SKM-1 treated with dmso at 0.1 percent for 144 hours (cell line): ENCODE data around the gene TFAP2B.

Experiments
- DNase-seq: peaks from one replicate; lab custom pipeline; 2025; ENCODE audit not compliant: unreplicated experiment; lab: John Stamatoyannopoulos, UW

TFAP2B gene

DNA sequence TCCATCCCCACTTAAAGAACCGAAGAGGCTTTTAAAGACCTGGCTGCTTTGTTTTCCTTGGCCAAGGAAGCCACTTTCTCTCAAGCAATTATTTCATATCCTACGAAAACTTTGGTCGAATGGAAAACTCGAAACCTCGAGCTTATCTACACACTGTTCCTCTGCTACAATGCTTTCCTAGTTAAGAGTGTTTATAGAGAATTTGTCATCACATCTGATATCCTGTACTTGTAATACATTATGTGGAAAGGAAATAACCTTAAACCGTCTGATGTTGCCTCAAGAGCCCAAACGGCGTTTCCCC, 28.1 kb downstream of the TFAP2B start:
- DNase-seq: no peak

DNA sequence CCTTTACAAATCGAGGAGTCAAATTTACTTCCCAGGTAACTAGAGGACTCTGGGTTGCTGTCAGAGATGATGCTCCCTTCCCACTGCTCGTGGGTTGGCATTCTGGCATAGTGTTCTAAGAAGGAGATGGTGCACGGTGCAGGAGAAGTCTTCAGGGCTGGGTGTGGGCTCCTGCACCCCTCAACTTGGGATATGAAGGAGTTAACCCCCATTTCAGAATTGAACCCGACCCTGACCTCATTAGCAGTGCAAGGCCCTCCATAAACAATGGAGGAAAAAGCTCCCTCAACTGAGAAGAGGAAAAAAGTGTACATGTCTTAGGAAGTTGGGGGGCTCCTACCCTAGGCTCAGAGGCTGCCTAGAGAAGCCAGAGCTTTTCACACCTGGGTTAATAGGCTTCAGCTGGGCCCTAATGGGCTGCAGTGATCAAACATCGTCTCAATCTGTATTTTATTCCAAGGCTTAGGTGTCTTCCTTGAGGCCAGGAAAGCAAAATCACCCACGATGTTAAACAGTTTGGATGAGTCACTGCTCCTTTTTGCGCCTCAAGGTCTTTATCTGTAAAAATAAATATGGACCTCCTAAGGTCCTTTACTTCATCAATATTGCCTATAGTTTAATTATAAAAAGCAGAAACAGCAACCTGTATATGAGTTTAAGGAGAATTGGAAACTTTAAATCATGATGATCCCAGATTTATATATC, 29.4 kb downstream of the TFAP2B start:
- no peak for DNase-seq

DNA sequence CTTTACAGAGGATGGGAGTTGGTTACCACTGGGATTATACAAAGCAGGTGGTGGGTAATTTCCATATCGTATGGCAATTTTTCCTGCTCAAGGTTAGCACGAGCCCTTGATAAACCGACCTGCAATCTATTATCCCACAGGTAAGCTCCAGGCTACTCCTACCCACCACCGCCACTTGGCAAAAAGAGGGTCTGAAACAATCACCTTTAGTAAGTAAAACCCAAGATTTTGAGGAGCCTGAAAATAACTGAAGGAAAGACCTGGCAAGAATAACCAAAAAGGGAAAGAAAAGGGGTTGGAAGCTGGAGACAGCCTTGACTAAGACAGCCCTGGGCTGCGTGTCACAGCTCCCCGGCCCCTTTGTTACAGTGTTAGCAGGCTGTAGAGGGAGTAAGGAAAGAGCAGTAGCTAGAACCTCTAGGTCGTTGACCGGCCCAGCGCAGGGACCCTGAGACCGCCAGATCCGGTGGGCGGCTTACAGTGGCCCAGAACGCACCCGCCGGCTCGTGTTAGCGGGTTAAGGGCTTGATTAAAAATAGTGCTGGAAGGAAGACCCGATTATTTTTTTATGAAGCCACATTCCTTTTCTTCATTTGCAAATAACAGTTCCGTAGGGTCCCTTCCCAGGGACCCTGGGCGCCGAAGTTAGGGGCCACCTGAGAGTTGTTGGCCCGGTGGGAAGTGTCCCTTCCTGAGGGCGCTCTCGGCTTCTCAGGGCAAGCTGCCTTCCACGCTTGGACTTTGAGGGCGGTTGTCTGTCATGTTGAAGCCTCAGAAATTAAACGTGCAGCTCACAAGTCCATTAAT, 30.5 kb downstream of the TFAP2B start:
- no peak for DNase-seq

DNA sequence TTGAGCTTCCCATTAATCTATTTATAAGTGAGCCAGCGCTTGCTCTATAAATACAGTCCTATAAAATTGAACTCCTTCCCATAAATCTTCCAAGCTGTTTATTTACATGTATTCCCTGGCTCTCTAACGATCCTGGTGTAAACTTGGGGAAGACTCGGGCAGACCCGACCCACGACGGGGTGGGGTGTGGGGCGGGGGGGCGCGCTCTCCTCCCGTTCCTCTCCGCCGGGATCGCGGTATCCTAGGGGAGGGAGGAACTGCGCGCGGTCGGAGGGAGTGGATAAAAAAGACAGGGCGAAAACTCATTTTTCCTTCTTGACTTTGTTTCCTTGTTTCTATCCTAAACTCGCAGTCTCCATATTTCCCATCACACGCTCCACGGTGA, 31.1 kb downstream of the TFAP2B start:
- DNase-seq: no peak

DNA sequence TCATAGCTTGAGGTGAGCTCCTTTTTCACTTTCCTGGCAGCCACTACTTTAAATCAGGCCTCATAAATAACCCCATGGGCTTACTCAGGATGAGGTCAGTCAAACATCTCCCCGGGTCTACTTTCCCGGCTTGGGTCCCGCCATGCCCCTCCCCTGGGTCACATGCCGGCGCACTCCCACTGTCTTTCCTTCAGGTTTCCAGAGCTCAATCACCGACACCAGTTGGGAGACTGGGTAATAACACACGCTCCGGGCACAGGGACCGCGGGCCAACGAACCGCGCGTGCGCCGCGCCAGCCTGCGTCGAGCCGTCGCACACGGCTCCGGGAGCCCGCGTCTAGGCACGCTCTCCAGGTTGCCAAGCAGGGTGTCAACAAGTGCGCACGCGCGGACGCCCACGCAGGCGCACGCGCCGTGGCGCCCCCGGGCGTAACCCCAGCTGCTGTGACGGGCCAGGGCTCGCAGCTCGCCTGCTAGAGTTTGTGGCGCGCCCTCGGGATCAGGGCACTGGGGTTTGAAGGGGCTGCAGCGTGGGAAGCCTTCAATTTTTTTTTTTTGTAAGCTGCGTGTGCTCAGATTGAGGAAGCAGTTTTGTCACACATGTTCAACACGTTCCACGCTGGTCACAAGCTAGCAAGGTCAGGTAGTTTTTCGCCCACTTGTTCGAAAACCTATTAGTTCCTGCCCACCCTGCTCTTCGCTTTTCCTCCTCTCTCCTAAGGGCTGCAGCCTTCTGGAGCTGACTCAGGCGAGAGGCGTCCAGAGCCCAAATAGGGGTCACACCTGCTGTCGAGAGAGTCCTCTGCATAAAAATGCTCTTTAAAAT, 31.8 kb downstream of the TFAP2B start:
- no peak for DNase-seq

DNA sequence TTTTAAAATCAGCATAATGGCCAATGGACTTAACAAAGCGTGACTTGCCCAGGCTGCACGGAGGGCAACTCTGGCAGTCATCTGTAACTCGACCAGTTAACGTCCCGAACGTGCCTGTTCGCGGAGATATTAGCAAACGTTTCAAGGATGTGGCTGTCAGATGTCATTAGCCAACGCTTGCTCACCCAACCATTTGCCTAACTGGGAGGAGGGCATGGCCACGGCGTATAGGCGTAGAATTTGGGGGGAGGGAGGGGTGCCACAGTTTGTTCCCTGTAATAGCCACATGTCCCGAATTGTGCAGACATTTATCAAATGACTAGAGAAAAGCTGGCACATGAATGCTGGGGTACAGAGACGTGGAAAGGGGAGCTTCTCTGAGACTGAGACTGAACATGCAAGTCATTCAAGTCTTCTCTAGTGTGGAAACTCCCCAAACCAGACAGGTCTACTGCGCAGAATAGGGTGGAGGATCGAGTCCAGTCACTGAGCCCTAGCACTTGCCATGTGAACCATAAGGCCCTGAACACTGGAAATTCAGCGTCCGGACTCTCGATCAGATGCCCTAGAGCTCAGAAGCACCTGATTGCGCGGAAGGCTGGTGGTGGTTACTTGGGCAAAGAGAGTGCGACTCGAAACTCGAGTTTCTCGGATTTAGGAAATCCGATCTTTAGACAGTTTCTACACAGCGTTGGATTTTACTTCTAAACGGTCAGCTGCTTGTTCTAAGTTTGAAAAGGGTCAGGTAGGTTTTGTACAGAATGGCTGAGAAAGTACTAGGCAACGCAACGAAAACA, 32.6 kb downstream of the TFAP2B start:
- DNase-seq: no peak

DNA sequence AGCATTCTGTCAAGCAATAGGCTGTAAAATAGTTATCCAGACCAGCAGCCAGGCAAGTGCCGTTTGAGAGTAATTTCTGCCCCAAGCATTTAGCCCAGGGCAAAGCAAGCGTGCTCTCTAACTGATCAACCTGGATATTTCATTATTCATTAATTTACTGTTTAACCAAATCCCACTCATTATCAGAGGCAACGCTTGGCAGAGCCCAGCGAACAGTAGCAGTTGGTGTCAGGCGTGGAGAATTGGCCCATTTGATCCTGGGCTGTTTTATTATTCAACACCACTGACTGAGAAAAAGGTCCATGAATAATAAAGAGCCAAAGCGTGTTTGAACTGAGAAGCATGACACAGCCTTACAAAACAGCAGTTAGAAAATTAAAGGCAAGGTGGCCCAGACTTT, 35.3 kb downstream of the TFAP2B start:
- DNase-seq: no peak

DNA sequence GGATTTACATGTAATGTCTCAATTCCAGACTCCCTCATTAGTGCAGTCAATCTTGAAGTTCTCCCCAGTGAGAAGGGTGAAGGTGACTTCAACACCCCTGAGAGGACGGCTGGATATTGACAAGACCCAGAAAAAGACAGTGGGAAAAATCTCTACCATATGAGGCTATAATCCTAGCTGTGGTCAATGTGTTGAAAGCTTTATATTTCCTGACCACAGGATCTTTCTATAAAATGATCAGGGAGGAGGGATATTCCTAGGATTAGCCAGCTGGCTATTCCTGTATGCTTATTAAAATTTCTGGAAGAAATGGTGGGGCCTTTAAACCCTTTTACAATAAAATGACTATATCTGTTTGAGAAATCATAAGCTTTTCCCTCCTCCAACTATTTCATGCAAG, 43.0 kb downstream of the TFAP2B start:
- DNase-seq: no peak

DNA sequence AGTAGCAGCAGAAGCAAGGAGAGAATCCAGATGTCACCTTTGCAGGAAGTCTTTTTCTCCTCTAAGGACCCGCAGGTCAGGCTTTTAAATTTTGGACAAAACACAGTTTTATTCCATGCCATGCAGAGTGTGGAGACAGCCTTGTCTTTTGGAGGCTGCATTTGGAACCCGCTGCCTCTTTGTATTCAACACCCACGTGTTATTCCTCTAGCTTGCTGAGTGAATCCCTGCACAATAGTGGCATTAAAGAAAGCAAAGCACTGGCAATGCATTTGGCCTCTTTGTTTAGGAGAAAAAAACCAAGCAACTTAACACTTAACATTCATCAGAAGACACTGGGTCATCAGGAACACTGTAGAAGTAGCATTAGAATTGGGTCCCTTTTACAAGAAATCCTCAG, 43.5 kb downstream of the TFAP2B start:
- DNase-seq: no peak

DNA sequence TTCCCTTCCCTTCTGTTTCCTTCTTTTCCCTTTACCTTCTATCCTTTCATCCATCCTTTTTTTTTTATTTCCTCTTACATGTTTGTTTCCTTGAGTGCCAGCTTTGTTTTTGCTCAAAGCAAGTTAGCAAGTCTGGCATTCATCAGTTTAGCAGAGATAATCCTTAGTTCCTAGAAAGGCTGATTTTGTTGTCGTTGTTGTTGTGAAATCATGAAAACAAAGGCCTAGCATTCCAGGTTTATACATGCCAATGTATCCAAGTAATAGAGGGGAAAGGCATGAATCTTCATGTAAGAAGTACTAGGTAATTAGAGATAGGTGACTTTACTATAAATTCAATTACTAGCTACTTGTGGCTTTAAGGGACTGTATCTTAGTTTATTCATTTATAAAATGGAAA, 45.9 kb downstream of the TFAP2B start:
- no peak for DNase-seq

DNA sequence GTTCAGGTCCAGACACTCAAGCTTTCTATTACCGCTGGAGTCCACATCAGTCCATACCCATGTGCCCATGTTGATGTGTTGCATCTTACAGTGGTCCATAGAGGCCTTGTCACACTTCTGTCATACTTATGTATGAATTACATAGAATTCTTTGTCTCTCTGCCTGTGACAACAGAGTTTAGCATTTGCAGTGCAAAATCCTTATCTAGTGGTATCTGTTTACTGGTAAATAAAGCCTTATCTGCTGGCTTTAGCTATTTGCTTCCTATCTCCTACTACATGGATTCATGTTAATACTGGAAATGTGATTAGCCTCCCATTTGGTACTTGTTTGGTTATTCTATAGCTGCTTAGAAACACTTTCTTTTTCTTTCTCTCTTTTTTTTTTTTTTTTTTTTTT, 49.8 kb downstream of the TFAP2B start:
- no peak for DNase-seq

DNA sequence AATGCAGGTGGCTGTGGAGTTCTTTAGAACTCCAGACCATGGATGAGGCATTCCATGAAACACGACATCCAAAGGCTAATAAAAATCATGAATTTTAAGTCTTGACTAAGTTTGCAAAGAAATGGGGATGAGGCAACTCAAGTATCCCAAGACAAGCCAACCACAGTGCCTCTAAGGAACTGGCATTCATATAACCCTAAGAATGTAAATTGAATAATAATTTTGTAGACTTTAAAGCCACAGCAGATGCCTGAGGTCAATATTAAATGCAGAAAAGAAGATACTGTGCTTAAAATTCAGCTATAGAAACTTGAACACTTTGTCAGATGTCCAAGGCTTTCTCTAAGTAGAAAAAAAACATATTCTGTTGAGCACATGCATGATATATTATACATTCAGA, 54.5 kb downstream of the TFAP2B start:
- DNase-seq: no peak

DNA sequence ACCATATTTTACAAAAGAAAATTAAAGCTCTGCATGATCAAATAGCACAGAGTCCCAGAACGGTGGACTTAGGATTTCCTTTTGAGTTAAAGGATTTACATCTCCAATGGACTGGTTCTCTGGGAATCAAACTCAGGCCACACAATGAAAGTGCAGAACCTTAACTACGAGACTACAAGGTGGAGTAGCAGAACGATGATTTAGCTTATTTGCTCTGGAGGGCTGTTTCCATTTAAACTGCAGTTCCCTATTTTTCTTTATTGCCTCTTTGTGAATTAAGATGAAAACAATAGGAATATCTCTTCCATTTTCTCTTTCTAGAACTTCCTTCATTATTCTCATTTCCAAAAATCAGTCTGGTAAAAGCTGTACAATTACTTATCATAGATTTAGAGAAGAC, 65.7 kb downstream of the TFAP2B start:
- DNase-seq: no peak

DNA sequence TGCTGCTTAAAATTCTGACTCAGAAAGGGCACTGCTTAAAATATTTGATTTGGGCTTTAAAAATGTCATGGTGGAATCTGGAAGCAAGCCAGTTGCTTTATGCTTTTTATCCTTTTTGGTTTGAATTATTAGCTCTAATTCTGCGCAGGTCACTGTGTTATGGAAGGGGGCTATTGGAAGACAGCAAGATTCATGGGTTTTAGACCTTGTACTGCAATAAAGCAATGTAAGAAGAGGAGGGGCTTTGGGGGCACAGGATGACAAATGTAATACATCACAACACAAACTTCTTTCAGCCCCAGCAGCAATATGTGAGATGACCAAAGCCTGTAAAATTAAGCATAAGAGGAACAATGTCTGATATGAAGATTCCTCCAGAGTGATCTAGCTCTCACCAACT, 68.4 kb downstream of the TFAP2B start:
- DNase-seq: no peak

DNA sequence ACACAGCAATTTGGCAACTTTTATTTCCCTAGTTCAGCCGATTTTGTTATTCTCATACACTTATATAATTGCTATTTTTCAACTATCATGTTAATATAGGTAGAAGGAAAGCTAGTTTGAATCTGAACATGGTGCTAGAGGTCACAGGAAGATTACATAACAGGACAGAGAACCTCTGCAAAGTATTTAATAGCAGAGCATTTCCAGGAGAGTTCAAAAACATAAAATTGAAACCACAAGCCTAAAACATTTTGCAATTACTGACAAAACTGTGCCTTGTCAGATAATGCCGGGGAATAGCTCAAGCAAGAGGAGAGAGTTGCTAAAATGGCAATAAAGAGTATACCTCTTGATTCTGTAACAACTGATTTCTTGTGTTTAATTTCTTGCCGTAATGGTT, 70.8 kb downstream of the TFAP2B start:
- no peak for DNase-seq

DNA sequence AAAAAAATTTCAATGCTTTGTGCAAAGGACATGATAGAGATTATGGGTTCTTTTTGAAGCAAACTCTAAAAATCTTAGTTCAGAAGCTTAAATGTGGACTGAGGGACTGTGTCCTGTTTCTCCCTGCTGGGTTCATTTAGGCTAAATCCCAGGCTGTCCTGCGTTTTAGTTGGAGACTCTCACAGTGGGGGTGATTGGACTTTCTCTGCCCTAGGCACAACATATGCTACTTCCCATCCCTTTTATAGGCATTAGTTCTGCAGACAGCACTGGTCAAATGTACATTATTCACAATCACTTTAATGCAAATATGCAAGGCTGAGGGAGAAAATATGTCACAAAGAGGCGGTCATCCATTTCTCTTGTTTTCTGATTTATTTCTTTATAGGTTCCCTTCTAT, 71.3 kb downstream of the TFAP2B start:
- DNase-seq: no peak

DNA sequence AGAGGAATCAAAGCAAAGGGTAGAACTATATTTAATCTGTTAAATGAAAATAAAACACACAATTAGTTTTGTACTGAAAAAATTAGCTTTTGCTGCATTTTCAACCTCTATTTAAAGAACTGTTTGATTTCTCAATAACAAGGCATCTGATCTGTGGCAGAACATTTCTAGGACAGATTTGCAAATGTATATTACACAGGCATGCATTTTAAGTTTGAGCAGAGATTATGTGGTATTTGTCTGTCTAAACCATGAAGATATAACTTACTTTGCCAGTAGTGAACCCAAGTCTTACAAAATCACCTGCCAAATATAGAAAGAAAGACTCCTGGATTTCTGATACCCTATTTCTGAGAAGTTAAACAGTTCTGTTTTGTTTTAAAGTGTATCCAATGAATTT, 71.9 kb downstream of the TFAP2B start:
- no peak for DNase-seq

DNA sequence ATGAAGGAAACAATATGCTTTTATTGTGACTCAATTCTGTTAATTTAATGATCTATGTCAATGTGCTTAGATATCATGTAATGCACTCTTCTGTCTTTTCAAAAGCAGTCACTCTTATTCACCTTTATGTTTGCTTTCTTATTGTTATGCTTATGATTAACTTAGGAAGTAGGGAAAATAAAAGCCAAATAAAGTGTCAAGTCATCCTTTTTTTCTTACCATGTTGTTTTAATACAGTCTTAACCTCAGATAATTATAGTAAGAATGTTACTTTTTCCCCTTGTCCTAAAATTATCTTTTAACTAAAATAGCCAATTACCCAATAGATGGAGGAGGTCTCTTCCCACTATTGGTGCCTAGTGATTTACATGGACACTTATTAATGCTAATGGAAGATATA, 72.6 kb downstream of the TFAP2B start:
- no peak for DNase-seq
